Activated T-cell treated with anti-CD3 and anti-CD28 coated beads for 1 hour (primary cell): ENCODE results near the gene BRD1.

Experiments used
- DNase-seq: peaks from one replicate; pipeline ENCODE4 v3.0.0-alpha.2; 2020; ENCODE audit warnings: low read depth

Gene BRD1

DNA sequence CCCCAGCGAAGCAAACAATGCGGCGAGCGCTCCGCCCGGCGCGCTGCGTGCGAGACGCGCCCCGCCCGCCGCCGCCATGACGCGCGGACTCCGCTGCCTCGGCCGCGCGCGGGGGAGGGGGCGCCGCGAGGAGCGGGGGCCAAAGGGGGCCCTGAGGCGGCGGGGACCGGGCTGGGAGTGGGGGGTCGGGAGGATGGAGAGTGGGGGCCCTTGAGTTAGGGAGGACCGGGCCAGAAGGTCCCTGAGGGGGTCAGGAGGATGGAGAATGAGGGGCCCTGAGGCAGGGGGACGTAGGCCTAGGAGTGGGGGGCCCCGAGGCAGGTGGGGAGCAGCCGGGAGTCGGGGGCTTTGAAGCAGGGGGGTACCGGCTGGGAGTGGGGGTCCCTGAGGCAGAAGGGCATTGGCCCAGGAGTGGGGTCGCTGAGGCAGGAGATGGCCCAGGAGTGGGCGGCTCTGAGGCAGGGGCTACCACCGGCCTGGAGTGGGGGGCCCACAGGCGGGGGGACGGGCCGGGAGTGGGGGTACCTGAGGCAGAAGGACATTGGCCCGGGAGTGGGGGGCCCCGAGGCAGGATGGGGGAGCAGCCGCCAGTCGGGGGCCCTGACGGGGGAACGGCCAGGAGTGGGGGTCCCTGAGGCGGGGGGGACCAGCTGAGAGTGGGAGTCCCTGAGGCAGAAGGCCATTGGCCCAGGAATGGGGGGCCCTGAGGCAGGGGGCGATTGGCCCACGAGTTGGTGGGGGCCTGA is at the start of gene BRD1:
TSS of gene BRD1 (minus strand) at position 21 of the 746 bp plus-strand sequence. CDS start 3,556 bp downstream, outside the sequence.
- peak; percentile 45 for DNase-seq

DNA sequence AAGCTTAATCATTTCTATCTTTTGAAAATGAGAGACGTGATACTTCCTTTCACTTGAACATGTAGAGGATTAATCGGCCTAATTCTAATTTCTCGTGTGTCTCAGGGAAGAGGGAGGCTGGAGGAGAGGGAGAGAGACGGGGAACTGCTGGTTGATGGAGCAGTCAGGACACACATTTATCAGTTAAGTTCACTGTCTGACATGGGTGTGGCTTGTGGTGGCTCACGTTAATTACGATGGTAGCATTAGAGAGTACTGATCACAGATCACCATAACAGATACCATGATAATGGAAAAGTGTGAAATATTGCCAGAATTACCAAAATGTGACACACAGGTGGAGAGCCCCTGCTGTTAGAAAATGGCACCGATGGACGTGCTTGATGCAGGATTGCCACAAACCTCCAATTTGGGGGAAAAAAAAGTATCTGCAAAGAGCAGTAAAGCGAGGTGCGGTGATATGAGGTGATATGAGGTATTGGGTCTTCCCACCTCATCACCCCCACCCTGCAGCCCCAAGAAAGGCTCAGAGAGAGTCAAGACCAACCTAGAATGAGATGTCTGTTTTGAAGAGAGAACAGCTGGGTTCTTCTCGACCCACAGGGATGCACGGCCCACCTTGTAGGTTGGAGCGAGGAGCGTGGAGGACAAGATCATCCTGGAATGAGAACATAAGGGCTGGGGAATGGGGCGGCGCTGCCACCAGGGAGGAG is 45.7 kb upstream of the BRD1 start:
- no peak for DNase-seq

DNA sequence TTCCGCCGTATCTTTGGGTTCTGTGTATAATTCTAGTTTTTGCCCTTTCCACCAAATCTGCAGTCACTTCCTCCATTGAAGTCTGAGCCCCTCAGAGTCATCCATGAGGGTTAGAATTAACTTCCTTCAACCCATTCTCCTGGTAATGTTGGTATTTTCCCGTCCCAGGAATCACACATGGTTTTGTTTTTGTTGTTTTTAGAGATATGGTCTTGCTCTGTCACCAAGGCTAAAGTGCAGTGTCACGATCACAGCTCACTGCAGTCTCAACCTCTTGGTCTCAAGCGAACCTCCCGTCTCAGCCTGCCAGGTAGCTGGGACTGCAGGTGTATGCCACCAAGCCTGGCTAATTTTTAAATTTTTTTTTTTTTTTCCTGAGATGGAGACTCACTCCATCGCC is 44.7 kb upstream of the BRD1 start:
- no peak for DNase-seq

- no peak for DNase-seq
These were observed 43.8 kb upstream of the BRD1 start for GRCh38 chr22:49871482-49871881.

- no peak for DNase-seq
These were observed 42.4 kb upstream of the BRD1 start for GRCh38 chr22:49869845-49870712.

DNA sequence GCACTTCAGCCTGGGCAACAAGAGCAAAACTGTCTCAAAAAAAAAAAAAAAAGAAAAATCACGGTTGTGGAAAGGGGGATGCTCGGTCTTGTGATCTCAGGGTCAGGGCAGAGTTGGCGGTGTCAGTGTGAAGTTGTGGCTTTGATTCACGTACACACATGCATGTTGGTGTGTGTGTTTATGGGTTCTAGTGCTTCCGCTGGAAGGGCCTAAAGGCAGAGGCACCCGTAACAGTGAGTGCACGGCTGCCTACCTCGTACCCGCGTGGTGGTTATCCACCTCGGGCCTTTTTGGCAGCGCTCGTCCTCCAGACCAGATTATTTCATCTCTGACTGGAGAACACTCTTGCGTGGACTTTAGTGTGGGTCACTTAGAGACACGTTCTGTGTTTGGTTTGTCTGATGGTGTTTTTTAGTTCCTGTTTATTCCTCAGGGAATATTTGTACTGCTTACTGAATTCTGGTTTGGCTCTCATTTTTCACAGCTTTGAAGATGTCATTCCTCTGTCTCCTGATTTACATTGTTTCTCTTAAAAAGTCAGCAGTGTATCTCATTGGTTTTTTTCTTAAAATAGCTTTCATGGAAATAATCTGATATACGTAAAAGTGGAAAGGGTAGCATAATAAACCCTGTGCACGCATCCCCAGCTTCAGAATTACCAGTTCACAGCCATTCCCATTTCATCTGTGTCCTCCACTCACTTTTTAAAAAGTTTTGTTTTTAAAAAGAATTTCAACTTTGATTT is 41.6 kb upstream of the BRD1 start:
- DNase-seq: no peak

DNA sequence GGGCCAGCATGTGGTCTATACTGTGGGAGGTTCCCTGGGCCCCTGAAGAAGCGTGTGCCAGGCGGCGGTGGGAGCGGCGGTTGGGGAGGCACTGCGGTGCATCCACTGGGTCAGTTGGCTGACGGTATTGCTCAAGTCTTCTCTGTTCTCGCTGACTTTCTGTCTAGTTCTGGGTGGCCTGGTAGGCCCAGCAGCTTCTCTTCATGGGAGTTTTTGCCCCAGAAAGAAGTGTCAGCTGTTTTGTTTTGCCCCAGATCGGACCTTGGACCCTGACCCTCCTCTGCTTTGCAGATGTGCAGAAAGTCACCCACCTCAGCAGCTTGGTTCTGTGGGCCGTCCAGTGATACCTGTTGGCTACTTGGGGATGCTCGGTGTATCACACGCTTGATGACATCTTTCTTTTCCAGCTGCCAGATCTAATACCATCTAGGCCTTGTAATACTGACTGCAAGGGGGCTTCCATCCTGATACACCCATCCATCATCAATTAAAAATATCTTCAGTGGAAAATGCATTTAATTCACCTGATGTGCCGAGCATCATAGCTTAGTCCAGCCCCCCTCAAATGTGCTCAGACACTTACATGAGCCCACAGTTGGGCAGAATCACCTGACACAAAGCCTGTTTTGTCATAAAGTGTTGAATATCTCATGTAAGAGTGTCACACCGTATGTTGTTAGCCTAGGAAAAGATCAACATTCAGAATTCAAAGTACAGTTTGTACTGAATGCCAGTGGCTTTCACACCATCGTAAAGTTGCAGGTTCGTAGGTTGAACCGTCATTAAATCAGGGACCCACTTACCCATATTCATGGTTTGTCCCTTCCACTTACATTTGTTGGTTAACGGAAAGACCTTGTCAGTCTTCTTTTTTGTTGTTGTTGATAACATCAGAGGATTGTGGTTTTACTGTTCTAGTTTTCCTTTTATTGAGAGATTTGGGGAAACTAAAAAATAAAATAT is 39.9 kb upstream of the BRD1 start:
- no peak for DNase-seq

GRCh38 chr22:49866646-49867045 is 39.0 kb upstream of the BRD1 start:
- no peak for DNase-seq

DNA sequence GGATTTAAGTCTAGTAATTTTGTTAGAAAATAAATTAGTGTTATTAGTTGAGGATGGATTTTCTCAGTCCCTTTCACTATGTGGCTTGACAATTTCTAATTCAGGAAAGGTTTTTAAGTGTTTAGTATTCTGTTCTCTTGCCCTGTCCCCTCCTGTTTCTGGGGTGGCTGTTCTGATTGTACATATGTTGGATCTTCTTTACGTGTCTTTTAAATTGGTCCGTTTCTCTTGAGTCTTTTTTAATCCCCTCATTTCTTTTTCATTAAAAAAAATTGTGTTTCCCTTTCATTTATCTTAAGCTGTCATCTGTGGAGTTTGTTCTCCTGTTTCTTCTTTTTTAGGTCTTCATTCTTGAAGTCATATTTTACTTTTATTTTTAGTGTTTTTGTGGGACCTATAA is 38.5 kb upstream of the BRD1 start:
- DNase-seq: no peak

DNA sequence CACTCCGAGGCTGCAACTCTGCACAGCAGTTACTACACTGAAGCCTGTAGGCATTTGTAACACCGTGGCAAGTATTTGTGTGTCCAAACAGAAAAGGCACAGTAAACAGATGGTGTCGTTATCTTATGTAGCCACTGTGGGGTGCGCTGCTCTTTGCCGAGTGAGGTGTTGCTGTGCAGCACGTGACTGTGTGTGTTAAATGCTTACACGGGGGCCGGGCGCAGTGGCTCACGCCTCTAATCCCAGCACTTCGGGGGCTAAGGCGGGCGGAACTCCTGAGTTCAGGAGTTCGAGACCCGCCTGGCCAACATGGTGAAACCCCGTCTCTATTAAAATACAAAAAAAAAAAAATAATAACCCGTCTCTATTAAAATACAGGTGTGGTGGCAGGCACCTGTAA is 37.5 kb upstream of the BRD1 start:
- no peak for DNase-seq

DNA sequence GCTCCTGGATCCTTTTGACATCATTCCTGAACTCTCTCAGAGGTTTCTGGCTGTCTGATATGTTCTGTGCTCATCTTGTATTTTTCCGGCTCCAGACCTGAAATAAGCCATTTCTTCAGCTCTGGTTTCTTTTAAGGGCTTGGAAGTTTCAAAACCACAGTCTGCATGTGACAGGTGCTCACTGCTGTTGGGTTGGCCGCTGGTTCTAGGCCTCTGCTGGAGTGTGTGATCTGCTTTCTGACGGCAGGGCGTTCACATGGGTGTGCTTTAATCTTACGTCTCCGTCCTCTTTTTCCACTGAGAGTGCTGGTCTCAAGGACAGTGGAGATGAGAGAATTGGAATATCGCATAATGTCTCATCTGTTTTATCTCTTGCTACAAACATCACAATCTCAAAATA is 36.3 kb upstream of the BRD1 start:
- no peak for DNase-seq

DNA sequence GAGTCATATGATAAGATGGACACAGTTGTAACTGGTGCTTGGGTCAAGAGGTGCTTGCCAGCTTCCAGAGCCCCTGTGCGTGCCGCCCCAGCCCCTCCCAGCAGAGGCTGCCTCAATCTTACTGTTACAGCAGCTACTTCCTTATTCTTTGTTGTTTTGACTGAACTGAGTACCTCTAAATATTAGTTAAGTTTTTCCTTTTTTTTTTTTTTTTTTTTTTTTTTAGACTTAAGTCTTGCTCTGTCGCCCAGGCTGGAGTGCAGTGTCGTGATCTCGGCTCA is 34.8 kb upstream of the BRD1 start:
- no peak for DNase-seq

GRCh38 chr22:49861642-49862495 is 34.2 kb upstream of the BRD1 start:
- DNase-seq: no peak

DNA sequence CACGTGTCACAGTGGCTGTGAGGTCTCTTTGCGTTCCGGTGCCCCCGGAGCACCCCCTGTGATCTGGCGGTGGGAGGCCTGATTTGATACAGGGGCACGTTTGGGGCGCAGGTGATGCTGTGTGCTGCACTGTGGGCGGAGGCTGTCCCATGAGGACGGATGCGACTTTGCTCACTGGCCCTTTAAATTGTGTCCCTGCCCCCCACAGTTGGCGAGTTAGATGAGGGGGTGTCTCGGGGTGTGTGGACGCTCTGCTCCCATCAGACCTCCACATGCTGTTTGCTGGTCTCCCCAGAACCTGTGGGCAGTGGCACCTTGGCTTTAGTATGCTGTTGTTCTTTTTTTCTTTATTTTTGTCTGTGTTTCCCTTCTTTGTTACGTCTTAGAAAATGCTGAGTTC is 31.2 kb upstream of the BRD1 start:
- DNase-seq: no peak

GRCh38 chr22:49856766-49857618 is 29.3 kb upstream of the BRD1 start:
- DNase-seq: no peak

DNA sequence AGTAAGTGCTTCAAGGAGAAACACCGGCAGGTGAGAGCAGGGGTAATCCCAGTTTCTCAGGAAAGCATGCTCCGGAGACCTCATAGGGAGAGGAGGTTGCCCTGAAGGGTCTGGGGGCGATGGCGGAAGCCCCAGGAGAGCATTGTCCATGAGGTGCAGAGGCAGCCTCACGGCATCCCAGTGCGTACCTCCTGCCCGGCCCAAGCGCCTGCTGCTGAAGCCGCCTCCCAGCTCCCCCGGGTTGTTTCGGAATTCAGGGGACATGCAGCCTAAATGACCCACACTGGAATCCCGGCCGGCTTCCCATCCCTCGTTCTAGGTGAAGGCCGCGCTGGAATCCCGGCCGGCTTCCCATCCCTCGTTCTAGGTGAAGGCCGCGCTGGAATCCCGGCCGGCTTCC is 28.7 kb upstream of the BRD1 start:
- DNase-seq: no peak

DNA sequence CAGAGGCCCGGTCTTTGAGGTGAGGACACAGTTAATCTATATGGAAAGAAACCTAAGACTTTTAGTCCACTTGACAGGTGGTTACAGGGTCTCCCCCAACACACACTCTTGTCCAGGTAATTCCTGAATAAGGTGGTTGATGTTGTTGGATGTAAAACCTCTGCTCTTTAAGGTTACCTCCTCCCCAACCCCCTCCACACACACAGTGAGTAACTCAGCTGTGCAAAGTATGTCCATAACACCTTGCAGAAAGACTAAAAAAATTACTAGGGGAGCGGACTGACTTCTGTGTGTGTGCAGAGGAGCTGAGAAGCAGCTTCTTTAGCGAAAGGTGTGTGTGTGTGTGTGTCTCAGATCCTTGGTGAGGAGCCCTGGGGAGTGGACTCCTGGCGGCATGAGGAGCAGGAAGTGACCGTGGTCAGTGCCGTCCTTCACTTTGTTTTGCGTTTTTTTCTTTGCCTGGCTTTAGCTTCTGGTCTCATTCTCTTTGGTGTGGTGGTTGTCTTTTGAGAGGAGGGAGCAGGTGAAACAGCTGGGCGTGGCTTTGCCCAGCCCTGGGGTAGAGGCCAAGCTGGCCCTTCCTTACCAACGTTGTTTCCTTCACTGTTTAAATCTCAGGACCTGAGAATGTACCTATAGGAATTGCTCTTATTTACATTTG is 27.7 kb upstream of the BRD1 start:
- no peak for DNase-seq

DNA sequence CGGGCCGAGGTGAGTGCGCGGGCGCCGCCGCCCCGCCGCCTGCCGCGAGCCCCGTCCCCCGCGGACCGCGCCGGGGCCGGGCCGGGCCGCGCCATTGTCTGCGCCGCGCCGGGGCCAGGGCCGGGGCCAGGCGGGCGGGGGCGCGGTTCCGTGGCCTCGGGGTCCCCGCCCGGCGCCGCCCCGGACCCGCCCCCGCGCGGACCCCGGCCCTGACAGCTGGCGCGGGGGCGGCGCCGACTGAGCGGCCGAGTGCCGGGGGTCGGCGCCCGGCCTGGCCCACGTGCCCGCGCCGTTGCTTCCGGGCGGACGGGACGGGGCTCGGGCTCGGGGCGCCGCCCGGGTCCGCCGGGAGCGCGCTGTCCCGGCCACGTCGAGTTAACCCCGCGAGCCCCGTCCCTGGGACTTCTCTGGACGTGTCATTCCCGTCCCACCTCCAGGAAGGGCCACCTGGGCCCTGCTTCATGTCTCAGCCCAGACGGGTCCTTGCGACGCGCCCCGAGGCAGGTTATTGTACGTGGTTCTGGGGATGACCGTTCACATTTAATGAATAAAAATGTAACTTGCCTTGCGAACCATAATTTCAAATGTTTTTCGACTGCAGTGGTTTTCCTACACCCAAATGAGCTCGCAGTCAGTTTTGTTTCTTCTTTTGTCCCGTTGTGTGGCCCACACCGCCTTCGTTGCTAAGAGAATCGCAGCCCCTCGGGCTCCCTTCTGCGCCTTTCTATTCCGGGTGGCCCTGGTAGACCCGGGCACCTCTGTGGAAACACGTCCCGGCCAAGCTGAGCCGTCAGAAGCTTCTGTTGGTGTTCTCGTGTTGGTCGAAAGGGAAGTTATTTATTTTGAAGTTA is 26.5 kb upstream of the BRD1 start:
- no peak for DNase-seq
